Measurements from ENCODE around the gene RASL10B.

GRCh38 chr17:35760587-35760986 lies 29.1 kb downstream of the RASL10B start, which contains the start of gene C17orf50:
- TF ChIP-seq CTCF (conservative IDR thresholded peaks at IDR 0.05 in 1 of 2, IDR thresholded peaks at IDR 0.05 in 1 of 2; ENCODE audit: low read depth in 1 of 2, low read length in 2 of 2) (no peak), EZH2 (IDR thresholded peaks at IDR 0.05; ENCODE audit: low read length, missing control alignments) (no peak)
